ENCODE measurements around the gene IL6.
"Not testable (repeated sequence)": the region's sequence is repeated elsewhere in the genome, so short reads cannot be mapped to it uniquely, and the experiment has no call there.

The IL6 gene

GRCh38 chr7:22729180-22729825 is 2.3 kb downstream of the IL6 start:
- no peak for DNase-seq

- DNase-seq: no peak
These were observed 3.2 kb downstream of the IL6 start for GRCh38 chr7:22730066-22730710.

- no peak for DNase-seq
These were observed 4.1 kb downstream of the IL6 start for GRCh38 chr7:22730921-22731654.

- no peak for DNase-seq
These were observed 4.8 kb downstream of the IL6 start for GRCh38 chr7:22731766-22732165.

GRCh38 chr7:22732556-22733126 is 5.6 kb downstream of the IL6 start:
- no peak for DNase-seq

GRCh38 chr7:22733761-22734160 is 6.8 kb downstream of the IL6 start:
- no peak for DNase-seq

- DNase-seq: no peak
These were observed 16.0 kb downstream of the IL6 start for GRCh38 chr7:22743014-22743413.

GRCh38 chr7:22751341-22751740 is 24.3 kb downstream of the IL6 start:
- no peak for DNase-seq

- no peak for DNase-seq
These were observed 30.5 kb downstream of the IL6 start for GRCh38 chr7:22757338-22757994.

- no peak for DNase-seq
These were observed 31.6 kb downstream of the IL6 start for GRCh38 chr7:22758576-22758975.

GRCh38 chr7:22759721-22760120 is 32.7 kb downstream of the IL6 start:
- DNase-seq: no peak

- DNase-seq: no peak
These were observed 35.9 kb downstream of the IL6 start for GRCh38 chr7:22762866-22763265.

GRCh38 chr7:22765609-22766008 is 38.6 kb downstream of the IL6 start:
- no peak for DNase-seq

GRCh38 chr7:22771194-22771871 is 44.3 kb downstream of the IL6 start:
- DNase-seq: no peak

- DNase-seq: no peak
These were observed 44.9 kb downstream of the IL6 start for GRCh38 chr7:22771872-22772228.

GRCh38 chr7:22772885-22773284 is 45.9 kb downstream of the IL6 start:
- no peak for DNase-seq

- DNase-seq: no peak
These were observed 50.0 kb downstream of the IL6 start for GRCh38 chr7:22776964-22777363.

- DNase-seq: not testable (repeated sequence)
These were observed 52.8 kb downstream of the IL6 start for GRCh38 chr7:22779730-22780323.

GRCh38 chr7:22781230-22781711 is 54.3 kb downstream of the IL6 start:
- DNase-seq: no peak
